GM12874 (cell line): Measurements from ENCODE around the gene SLC25A21.

ENCODE experiments used
- TF ChIP-seq, protein P1 (sequence below): IDR thresholded peaks from 2 replicates; pipeline ENCODE4 v1.5.1; 2011; ENCODE audit warnings: low read depth, mild to moderate bottlenecking, control low read depth, low read length, moderate library complexity; ENCODE audit not compliant: insufficient read depth

The SLC25A21 gene

GRCh38 chr14:37140176-37140575 is 32.2 kb downstream of the SLC25A21 start:
- TF ChIP-seq, protein P1, sequence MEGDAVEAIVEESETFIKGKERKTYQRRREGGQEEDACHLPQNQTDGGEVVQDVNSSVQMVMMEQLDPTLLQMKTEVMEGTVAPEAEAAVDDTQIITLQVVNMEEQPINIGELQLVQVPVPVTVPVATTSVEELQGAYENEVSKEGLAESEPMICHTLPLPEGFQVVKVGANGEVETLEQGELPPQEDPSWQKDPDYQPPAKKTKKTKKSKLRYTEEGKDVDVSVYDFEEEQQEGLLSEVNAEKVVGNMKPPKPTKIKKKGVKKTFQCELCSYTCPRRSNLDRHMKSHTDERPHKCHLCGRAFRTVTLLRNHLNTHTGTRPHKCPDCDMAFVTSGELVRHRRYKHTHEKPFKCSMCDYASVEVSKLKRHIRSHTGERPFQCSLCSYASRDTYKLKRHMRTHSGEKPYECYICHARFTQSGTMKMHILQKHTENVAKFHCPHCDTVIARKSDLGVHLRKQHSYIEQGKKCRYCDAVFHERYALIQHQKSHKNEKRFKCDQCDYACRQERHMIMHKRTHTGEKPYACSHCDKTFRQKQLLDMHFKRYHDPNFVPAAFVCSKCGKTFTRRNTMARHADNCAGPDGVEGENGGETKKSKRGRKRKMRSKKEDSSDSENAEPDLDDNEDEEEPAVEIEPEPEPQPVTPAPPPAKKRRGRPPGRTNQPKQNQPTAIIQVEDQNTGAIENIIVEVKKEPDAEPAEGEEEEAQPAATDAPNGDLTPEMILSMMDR, result no peak

DNA sequence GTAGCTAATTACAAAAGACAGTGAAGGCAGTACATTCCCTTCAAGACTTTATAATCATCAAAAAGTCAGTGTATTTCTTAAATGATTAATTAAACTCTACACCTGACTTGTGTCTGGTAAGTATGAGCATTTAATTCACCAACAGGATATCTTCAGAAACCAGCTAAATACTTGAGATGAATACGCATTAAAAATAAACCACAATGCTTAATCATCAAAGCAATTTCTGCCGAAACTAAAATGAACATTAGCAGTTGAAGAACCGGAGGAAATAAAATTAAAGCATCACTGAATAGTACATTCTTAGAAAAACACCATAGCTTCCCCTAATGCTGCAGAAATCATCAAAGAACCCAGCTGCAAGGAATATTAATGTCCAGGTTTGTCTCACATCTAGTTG is 32.7 kb downstream of the SLC25A21 start:
- TF ChIP-seq, protein P1, result no peak

DNA sequence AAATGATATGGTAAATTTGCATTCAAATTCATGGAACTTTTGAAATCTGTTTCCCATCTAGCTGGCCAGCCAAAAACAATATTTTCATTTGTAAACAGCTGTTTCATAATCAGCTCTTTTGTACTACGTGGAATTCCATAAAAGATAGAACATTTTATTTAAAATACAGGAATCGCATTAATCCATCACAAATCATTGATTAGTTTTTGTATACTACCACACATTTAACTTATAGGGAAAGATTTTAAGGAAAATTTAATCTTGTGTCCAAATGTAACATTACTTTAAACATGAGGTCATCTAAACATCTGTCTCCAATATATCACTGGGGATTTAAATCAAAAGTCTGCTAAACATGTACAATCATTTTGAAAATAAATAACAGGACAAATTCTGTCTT is 33.5 kb downstream of the SLC25A21 start:
- TF ChIP-seq, protein P1, result no peak

- TF ChIP-seq, protein P1, result no peak
These were observed 39.0 kb downstream of the SLC25A21 start for GRCh38 chr14:37133284-37133913.

DNA sequence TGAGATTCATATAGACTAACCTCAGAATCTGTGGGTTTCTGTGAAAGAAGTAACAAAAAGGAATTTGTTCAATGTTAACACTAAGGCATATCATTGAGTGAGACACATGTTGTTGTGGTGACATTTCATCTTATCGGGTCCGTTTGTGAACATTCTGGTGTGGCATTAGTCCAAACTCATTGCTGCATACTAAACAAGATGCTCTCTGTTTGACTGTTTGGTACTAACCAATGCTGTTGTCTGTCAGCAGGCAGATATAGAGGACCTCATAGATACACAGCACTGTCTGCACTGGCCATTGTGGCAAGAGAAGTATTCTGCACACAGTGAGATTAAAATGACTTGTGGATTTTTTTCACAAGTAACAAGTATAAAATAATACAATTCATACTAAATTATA is 41.2 kb downstream of the SLC25A21 start:
- TF ChIP-seq, protein P1, result no peak

DNA sequence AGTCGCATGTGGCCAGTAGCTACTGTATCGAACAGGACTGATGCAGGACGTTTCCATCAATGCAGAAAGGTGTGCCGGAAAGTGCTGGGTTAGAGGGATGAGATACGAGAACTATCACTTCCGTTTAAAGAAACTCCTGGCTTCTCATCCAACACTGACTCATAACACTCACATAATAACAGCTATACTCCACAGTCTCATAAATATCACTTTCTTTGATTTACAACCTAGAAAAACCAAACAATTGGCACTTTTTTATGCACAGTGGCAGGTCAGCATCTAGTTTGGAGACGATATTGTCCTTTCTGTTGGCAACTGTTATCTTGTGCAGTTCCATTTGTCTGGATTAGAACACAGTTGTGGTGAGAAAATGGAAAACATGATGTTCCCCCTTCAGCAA is 43.4 kb downstream of the SLC25A21 start:
- TF ChIP-seq, protein P1, result no peak

- TF ChIP-seq, protein P1, result no peak
These were observed 47.8 kb downstream of the SLC25A21 start for GRCh38 chr14:37124614-37125013.
